ENCODE measurements around the gene GBX2.

DNA sequence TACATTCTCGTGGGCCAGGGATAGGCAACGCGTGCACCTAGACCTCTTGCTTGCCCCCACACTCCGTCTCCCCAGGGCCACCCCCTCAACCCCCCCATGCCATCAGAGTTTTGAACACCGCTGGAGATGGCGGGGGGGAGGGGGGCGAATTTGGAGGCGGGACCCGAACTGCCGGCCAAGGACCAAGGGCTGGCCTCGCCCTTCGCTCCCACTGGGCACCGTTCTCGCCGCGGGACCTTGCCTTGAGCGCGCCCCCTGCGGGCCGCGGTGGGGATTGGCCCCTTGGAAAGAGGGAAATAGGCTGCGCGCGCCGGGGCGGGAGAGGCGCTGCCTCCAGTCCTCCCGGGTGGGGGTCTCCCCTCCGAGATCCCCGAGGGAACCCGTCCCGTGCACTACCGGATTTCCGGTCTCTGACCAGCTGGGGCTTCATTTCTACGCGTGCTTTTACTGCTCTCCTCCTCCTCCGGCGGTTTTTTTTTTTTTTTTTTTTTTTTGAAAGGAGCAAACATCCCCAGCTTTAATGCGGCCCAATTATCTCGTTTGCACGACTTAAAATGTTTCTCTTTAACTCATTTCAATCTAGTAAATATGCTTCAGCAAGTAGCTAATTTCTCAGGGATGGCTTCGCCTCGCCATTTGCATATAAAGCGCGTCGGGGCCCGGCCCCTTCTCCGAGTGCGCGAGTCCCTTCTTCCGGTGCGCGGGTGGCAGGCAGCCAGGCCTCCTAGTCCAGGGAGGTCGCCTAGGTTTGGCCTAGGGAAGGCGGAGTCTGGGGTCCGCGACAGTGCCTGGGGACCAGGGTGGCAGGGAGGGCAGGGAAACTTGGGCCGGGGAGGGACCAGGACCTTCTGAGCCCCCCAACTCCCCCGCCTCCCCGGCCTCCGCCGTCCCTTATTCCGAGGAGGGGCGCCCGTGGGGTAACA lies 10.0 kb upstream of the GBX2 start:
- TF ChIP-seq, protein P1, sequence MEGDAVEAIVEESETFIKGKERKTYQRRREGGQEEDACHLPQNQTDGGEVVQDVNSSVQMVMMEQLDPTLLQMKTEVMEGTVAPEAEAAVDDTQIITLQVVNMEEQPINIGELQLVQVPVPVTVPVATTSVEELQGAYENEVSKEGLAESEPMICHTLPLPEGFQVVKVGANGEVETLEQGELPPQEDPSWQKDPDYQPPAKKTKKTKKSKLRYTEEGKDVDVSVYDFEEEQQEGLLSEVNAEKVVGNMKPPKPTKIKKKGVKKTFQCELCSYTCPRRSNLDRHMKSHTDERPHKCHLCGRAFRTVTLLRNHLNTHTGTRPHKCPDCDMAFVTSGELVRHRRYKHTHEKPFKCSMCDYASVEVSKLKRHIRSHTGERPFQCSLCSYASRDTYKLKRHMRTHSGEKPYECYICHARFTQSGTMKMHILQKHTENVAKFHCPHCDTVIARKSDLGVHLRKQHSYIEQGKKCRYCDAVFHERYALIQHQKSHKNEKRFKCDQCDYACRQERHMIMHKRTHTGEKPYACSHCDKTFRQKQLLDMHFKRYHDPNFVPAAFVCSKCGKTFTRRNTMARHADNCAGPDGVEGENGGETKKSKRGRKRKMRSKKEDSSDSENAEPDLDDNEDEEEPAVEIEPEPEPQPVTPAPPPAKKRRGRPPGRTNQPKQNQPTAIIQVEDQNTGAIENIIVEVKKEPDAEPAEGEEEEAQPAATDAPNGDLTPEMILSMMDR (IDR thresholded peaks at IDR 0.05), result peak; percentile 45 to 71 (median 54)
- no peak for TF ChIP-seq POLR2A (IDR thresholded peaks at IDR 0.05)
